Nasal cavity respiratory epithelium epithelial cell of viscerocranial mucosa (primary cell): Measurements from ENCODE around the gene FAM89A. TPM values are rescaled to one million over a fixed set of nuclear protein-coding genes. Genes with fewer than 3 reads are reported as not detected.

Source experiments
- total RNA-seq: library from RNA; depleted of rRNA; stranded (reverse); fragments of >200 nt; gene quantifications from 2 replicates; pipeline ENCODE4 v1.2.3, GENCODE V29; 2014

The FAM89A gene
- total RNA-seq = 2.4 and 13.3 TPM in 2 replicates

DNA sequence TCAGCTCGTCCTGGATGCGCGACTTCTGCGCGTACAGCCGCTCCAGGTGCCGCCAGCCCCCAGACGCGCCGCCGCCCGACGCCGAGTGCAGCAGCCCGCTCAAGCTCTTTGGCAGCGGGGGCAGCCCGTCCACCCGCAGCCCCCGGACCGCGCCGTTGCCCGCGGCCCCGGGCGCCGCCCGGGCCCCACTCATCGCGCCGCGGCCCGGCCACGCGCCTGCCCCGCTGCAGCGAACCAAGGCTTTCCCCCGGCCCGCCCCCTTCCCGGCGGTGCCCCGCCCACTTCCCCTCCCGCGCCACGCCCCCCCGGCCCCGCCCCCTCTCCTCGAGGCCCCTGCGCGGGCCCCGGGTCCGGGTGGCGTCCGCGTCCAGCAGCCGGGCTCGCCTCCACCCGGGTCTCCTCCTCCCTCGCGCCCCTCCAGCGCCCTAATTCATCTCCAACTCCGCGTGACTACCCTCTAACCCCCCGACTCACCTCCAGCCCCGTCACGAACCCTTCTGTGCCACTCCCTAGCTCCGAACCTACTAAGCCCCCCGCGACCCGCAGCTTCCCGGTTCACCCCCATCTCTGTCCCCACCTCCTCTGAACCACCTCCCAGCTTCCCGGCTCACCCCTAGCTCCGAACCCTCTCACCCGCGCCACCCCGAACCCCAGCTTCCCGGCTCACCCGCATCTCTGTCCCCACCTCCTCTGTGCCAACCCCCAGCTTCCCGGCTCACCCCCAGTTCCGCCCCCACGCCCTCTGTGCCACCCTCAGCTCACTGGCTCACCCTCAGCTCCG is at the start of gene FAM89A:
FAM89A (minus strand) TSS at position 236 of the 781 bp plus-strand sequence; CDS start at position 193, 43 bp downstream.

GRCh38 chr1:230978491-230979388 is 61.3 kb downstream of the FAM89A start, which contains the start of the genes ARV1 and TTC13:
ARV1 (plus strand) TSS chr1:230979094; CDS start chr1:230979106, 12 bp downstream.
TTC13 (minus strand) TSS chr1:230978861; CDS start chr1:230978830, 31 bp downstream.

Other genes with a start within 250 kb of the FAM89A start
- 11.6 and 18.1 TPM in 2 replicates for gene C1orf198, start 171.7 kb downstream of the FAM89A start, total RNA-seq
- 14.7 and 16.0 TPM in 2 replicates for gene TTC13, start 61.4 kb downstream of the FAM89A start, total RNA-seq
- 5.8 and 10.7 TPM in 2 replicates for gene ARV1, start 61.2 kb downstream of the FAM89A start, total RNA-seq
- not detected in 2 replicates for gene TRIM67, start 121.8 kb upstream of the FAM89A start, total RNA-seq
- gene GNPAT, start 201.0 kb upstream of the FAM89A start, total RNA-seq = 51.0 and 51.9 TPM in 2 replicates